ENCODE measurements around the gene CAST.

Gene CAST

DNA sequence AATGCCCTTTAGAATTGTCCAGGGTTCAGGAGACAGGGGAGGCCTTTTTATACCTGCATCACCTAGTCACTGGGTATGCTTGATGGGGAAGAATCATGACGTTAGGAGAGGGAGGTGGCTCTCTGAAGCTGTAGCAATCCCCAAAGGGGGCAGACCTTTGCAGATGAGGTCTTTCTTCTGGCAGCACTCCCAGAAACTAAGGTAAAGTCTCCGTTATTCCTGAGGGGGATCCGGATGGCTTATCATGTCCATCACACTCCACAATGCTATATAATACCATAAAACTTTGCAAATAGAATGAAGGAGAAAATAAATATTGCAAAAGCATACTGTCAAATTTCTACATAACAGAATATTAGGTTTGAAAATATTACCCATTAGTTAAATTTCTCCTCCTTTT lies 21.5 kb upstream of the CAST start:
- no peak overlapping the region for H3K27ac ChIP-seq
- ChIA-PET POLR2A (ENCODE audit: low non-redundant PET) (no interaction called here), CTCF (interaction anchor here (0.5 kb wide), 1 partner anchor 25 kb away, joined by 3 read pairs; no protein-coding TSS in a partner anchor)
- TF ChIP-seq, protein P1, sequence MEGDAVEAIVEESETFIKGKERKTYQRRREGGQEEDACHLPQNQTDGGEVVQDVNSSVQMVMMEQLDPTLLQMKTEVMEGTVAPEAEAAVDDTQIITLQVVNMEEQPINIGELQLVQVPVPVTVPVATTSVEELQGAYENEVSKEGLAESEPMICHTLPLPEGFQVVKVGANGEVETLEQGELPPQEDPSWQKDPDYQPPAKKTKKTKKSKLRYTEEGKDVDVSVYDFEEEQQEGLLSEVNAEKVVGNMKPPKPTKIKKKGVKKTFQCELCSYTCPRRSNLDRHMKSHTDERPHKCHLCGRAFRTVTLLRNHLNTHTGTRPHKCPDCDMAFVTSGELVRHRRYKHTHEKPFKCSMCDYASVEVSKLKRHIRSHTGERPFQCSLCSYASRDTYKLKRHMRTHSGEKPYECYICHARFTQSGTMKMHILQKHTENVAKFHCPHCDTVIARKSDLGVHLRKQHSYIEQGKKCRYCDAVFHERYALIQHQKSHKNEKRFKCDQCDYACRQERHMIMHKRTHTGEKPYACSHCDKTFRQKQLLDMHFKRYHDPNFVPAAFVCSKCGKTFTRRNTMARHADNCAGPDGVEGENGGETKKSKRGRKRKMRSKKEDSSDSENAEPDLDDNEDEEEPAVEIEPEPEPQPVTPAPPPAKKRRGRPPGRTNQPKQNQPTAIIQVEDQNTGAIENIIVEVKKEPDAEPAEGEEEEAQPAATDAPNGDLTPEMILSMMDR (conservative IDR thresholded peaks at IDR 0.05; ENCODE audit: low read depth), result no peak
- DNase-seq (ENCODE audit: low spot score), result no peak

DNA sequence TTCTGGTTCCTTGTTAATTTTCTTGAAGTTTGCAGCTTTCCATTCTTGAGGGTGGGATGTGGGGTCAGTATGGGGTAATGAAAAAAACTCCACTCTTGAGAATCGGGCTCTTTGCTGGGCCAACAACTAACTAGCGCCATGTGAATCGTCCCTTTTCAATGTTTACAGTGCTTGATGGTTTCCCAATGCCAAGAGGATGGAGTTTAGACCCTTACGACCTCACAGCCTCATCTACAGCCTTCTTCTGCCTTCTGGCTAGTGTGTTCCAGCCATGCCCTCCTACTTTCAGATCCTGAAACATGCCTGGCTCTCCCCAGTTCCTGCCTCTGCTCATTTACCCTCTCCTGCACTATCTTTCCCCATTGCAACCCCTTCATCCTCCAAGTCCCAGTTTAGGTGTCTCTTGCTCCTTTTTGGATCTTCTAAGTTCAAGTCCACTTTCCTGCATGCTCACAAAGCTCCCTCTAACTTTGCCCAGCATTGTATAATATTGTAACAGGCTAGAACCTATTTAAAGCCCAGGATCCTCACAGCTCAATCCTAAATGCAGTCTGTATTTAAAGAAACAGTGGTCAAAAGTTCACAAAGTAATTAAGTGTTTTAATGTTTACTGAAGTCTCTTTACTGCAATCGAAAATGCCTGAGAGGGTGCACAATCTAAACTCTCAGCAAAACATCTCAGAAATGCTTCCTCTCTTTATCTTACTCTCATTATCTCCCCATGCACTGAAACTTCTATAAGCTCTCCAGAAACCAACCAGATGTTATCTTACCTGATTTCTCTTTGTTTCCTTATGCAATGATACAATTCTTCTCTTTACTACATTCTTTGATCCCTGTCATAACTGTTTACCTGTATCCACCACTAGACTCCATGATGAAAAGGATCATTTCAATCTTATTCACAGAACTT lies 20.6 kb upstream of the CAST start:
- no peak for DNase-seq (ENCODE audit: low spot score)
- POLR2A ChIA-PET (ENCODE audit: low non-redundant PET), result no interaction called here
- CTCF ChIA-PET, result interaction anchor here (0.5 kb wide), 1 partner anchor 26 kb away, joined by 3 read pairs; no protein-coding TSS in a partner anchor

DNA sequence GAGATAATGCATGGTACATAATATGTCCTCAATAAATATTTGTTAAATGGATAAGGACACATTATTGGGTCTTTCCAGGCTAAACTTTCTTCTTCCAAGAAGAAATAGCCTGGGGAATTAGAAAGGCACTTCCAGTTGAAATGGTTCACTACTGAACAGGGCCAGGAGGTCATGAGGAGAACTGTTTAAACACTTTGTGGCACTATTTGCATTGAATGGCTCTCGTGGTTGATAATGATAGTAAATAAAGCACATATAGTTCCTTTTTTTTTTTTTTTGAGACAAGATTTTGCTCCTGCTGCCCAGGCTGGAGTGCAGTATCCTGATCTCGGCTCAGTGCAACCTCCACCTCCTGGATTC lies 19.9 kb upstream of the CAST start:
- CTCF ChIA-PET, result interaction anchor here (0.7 kb wide), 1 partner anchor 13 kb away, joined by 3 read pairs; no protein-coding TSS in a partner anchor
- no peak for DNase-seq (ENCODE audit: low spot score)
- H3K27ac ChIP-seq, result no peak overlapping the region
- POLR2A ChIA-PET (ENCODE audit: low non-redundant PET), result no interaction called here
- TF ChIP-seq, protein P1 (conservative IDR thresholded peaks at IDR 0.05; ENCODE audit: low read depth), result no peak

More for the DNA sequence above, 20.6 kb upstream of the CAST start:
- no peak overlapping the region for H3K27ac ChIP-seq
- TF ChIP-seq, protein P1 (conservative IDR thresholded peaks at IDR 0.05; ENCODE audit: low read depth), result no peak

DNA sequence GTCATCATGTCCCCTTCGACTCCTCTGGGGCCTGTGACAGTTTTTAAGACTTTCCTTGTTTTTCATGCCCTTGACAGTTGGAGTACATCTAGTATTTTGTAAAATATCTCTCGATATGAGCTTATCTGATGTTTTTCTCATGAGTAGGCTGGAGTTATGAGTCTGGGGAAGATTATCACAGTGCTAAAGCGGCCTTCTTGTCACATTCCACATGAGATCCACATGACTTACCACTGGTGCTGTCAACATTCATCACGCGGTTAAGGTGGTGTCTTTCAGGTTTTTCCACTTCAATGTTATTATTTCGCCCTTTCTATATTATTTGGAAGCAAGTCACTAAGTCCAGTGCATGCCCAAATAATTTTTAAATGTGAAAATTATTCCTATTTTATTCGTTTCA lies 17.1 kb upstream of the CAST start:
- H3K27ac ChIP-seq, result no peak overlapping the region
- CTCF ChIA-PET, result no interaction called here
- TF ChIP-seq, protein P1 (conservative IDR thresholded peaks at IDR 0.05; ENCODE audit: low read depth), result no peak
- DNase-seq (ENCODE audit: low spot score), result no peak
- POLR2A ChIA-PET (ENCODE audit: low non-redundant PET), result no interaction called here

DNA sequence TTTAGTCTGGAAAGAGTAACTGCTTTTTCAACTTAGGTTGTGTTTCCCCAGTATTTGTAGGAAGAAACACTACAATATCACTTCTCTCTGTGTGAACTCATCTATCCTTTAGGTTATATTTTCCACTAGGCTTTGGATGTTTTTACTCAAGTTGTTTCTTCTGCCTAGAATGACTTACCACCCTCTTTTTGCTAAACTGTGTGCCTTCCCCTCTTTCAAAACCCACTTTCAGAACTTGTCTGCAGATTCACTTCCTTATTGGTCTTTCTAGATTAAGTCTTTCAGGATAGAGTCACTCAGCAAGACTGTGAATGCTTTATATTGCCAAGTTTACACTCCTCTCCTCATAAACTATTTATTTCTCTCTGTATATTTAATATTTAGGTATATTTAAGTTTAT lies 14.2 kb upstream of the CAST start:
- DNase-seq (ENCODE audit: low spot score), result no peak
- CTCF ChIA-PET, result interaction anchor here (0.6 to 0.9 kb wide), 2 partner anchors 40 to 152 kb away, joined by 3 read pairs; no protein-coding TSS in a partner anchor
- POLR2A ChIA-PET (ENCODE audit: low non-redundant PET), result no interaction called here
- H3K27ac ChIP-seq, result no peak overlapping the region
- TF ChIP-seq, protein P1 (conservative IDR thresholded peaks at IDR 0.05; ENCODE audit: low read depth), result no peak

DNA sequence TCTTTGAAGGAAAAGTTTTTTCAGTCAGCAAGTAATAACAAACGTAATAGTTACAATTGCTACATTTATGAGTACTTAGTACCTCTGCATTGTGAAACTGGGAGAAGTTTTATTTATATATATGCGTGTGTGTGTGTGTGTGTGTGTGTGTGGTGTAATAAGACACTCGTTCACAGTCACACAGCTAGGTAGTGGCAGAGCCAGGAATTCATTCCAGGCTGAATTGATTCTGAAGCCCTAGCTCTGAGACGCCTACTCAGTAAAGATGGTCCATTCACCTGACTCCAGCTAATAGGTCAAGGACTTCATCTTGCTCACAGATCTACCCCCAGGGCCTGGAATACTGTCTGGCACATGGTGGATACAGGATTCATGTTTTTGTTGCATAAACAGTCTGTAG lies 13.6 kb upstream of the CAST start:
- no peak for DNase-seq (ENCODE audit: low spot score)
- no peak overlapping the region for H3K27ac ChIP-seq
- POLR2A ChIA-PET (ENCODE audit: low non-redundant PET), result no interaction called here
- CTCF ChIA-PET, result no interaction called here
- TF ChIP-seq, protein P1 (conservative IDR thresholded peaks at IDR 0.05; ENCODE audit: low read depth), result no peak

Measured in RWPE1 (cell line).